ENCODE results near the gene PLA2G4F.

PLA2G4F gene

GRCh38 chr15:42171122-42171521 is 14.7 kb upstream of the PLA2G4F start:
- Histone ChIP-seq H3K9ac (ENCODE audit: low read length) (no peak overlapping the region), H3K4me2 (ENCODE audit: low read length, poor library complexity, severe bottlenecking) (no peak overlapping the region), H3K9me3 (ENCODE audit: control insufficient read depth, low read length) (no peaks in the 10 kb centered on the region), H3K27ac (ENCODE audit: low read length, poor library complexity, severe bottlenecking) (no peak overlapping the region), H3K18ac (ENCODE audit: low read depth in 1 of 2, low read length in 2 of 2) (no peak overlapping the region), H4K8ac (ENCODE audit: low read length) (no peak overlapping the region), H2BK5ac (ENCODE audit: low read depth, low read length, poor library complexity, severe bottlenecking) (no peak overlapping the region), H2BK12ac (ENCODE audit: low read length in 2 of 2) (no peak overlapping the region), H3K36me3 (ENCODE audit: control insufficient read depth in 1 of 2, insufficient read depth in 2 of 2, low read depth in 1 of 2, low read length in 2 of 2) (peaks cover 51 to 95% of the 10 kb centered on the region in 2 experiments), H3K4ac (ENCODE audit: low read depth in 1 of 2, low read length in 2 of 2) (no peak overlapping the region), H3K23ac (ENCODE audit: low read length in 2 of 2) (no peak overlapping the region), H3K27me3 (ENCODE audit: control insufficient read depth in 1 of 2, insufficient read depth in 1 of 2, low read length in 2 of 2) (no peaks in the 10 kb centered on the region), H2AFZ (ENCODE audit: low read depth, low read length) (no peak overlapping the region), H4K91ac (ENCODE audit: low read length) (no peak overlapping the region), H3K4me1 (ENCODE audit: control insufficient read depth, insufficient read depth, low read depth, low read length) (no peaks in the 10 kb centered on the region), H3K4me3 (ENCODE audit: insufficient read depth in 1 of 2, low read depth in 1 of 2, low read length in 2 of 2) (no peak overlapping the region), H3K14ac (ENCODE audit: low read length in 2 of 2) (no peak overlapping the region), H2AK5ac (ENCODE audit: low read length, severe bottlenecking) (no peak overlapping the region), H3K79me1 (replicated peaks; ENCODE audit: low read length, poor library complexity, severe bottlenecking) (peaks cover 4% of the 10 kb centered on the region), H2BK15ac (ENCODE audit: low read depth, poor library complexity, severe bottlenecking) (no peak overlapping the region), H2BK120ac (ENCODE audit: low read depth, low read length) (no peak overlapping the region)
- DNase-seq = no peak
- 95% methylated on average over 1 of the region's 1 CpG for WGBS

- Histone ChIP-seq H3K79me1 (replicated peaks; ENCODE audit: low read length, poor library complexity, severe bottlenecking) (peaks cover 2% of the 10 kb centered on the region), H3K4ac (ENCODE audit: low read depth in 1 of 2, low read length in 2 of 2) (no peak overlapping the region), H3K4me1 (ENCODE audit: control insufficient read depth, insufficient read depth, low read depth, low read length) (no peaks in the 10 kb centered on the region), H4K91ac (ENCODE audit: low read length) (no peak overlapping the region), H2BK15ac (ENCODE audit: low read depth, poor library complexity, severe bottlenecking) (no peak overlapping the region), H3K36me3 (ENCODE audit: control insufficient read depth in 1 of 2, insufficient read depth in 2 of 2, low read depth in 1 of 2, low read length in 2 of 2) (peaks cover 65 to 99% of the 10 kb centered on the region in 2 experiments), H4K8ac (ENCODE audit: low read length) (no peak overlapping the region), H3K23ac (ENCODE audit: low read length in 2 of 2) (no peak overlapping the region), H3K9ac (ENCODE audit: low read length) (no peak overlapping the region), H3K14ac (ENCODE audit: low read length in 2 of 2) (no peak overlapping the region), H2BK120ac (ENCODE audit: low read depth, low read length) (no peak overlapping the region), H3K27ac (ENCODE audit: low read length, poor library complexity, severe bottlenecking) (no peak overlapping the region), H3K27me3 (ENCODE audit: control insufficient read depth in 1 of 2, insufficient read depth in 1 of 2, low read length in 2 of 2) (no peaks in the 10 kb centered on the region), H3K9me3 (ENCODE audit: control insufficient read depth, low read length) (no peaks in the 10 kb centered on the region), H2BK5ac (ENCODE audit: low read depth, low read length, poor library complexity, severe bottlenecking) (no peak overlapping the region), H3K4me3 (ENCODE audit: insufficient read depth in 1 of 2, low read depth in 1 of 2, low read length in 2 of 2) (no peak overlapping the region), H2BK12ac (ENCODE audit: low read length in 2 of 2) (no peak overlapping the region), H2AK5ac (ENCODE audit: low read length, severe bottlenecking) (no peak overlapping the region), H3K18ac (ENCODE audit: low read depth in 1 of 2, low read length in 2 of 2) (no peak overlapping the region), H2AFZ (ENCODE audit: low read depth, low read length) (no peak overlapping the region), H3K4me2 (ENCODE audit: low read length, poor library complexity, severe bottlenecking) (no peak overlapping the region)
- 96% methylated on average over 13 of the region's 13 CpGs for WGBS
- DNase-seq = no peak
Measured at GRCh38 chr15:42166225-42166940, 9.9 kb upstream of the PLA2G4F start.

GRCh38 chr15:42165106-42165505 is 8.7 kb upstream of the PLA2G4F start:
- H3K14ac ChIP-seq (ENCODE audit: low read length in 2 of 2) = no peak overlapping the region
- peaks cover 71 to 100% of the 10 kb centered on the region in 2 experiments for H3K36me3 ChIP-seq (ENCODE audit: control insufficient read depth in 1 of 2, insufficient read depth in 2 of 2, low read depth in 1 of 2, low read length in 2 of 2)
- no peak for DNase-seq
- H3K79me1 ChIP-seq (replicated peaks; ENCODE audit: low read length, poor library complexity, severe bottlenecking) = peaks cover 2% of the 10 kb centered on the region
- no peak overlapping the region for H2AFZ ChIP-seq (ENCODE audit: low read depth, low read length)
- no peaks in the 10 kb centered on the region for H3K9me3 ChIP-seq (ENCODE audit: control insufficient read depth, low read length)
- H3K9ac ChIP-seq (ENCODE audit: low read length) = no peak overlapping the region
- no peak overlapping the region for H3K4me3 ChIP-seq (ENCODE audit: insufficient read depth in 1 of 2, low read depth in 1 of 2, low read length in 2 of 2)
- H2BK15ac ChIP-seq (ENCODE audit: low read depth, poor library complexity, severe bottlenecking) = no peak overlapping the region
- no peaks in the 10 kb centered on the region for H3K4me1 ChIP-seq (ENCODE audit: control insufficient read depth, insufficient read depth, low read depth, low read length)
- no peak overlapping the region for H4K8ac ChIP-seq (ENCODE audit: low read length)
- H2BK5ac ChIP-seq (ENCODE audit: low read depth, low read length, poor library complexity, severe bottlenecking) = no peak overlapping the region
- no peak overlapping the region for H3K4ac ChIP-seq (ENCODE audit: low read depth in 1 of 2, low read length in 2 of 2)
- no peaks in the 10 kb centered on the region for H3K27me3 ChIP-seq (ENCODE audit: control insufficient read depth in 1 of 2, insufficient read depth in 1 of 2, low read length in 2 of 2)
- H3K4me2 ChIP-seq (ENCODE audit: low read length, poor library complexity, severe bottlenecking) = no peak overlapping the region
- H2BK120ac ChIP-seq (ENCODE audit: low read depth, low read length) = no peak overlapping the region
- no peak overlapping the region for H3K27ac ChIP-seq (ENCODE audit: low read length, poor library complexity, severe bottlenecking)
- no peak overlapping the region for H2BK12ac ChIP-seq (ENCODE audit: low read length in 2 of 2)
- 75% methylated on average over 4 of the region's 6 CpGs for WGBS
- no peak overlapping the region for H2AK5ac ChIP-seq (ENCODE audit: low read length, severe bottlenecking)
- H3K18ac ChIP-seq (ENCODE audit: low read depth in 1 of 2, low read length in 2 of 2) = no peak overlapping the region
- H4K91ac ChIP-seq (ENCODE audit: low read length) = no peak overlapping the region
- H3K23ac ChIP-seq (ENCODE audit: low read length in 2 of 2) = no peak overlapping the region

GRCh38 chr15:42163947-42164550 is 7.6 kb upstream of the PLA2G4F start:
- no peak for DNase-seq
- Histone ChIP-seq H2BK12ac (ENCODE audit: low read length in 2 of 2) (no peak overlapping the region), H4K91ac (ENCODE audit: low read length) (no peak overlapping the region), H3K4me1 (ENCODE audit: control insufficient read depth, insufficient read depth, low read depth, low read length) (peaks cover 8% of the 10 kb centered on the region), H3K79me1 (replicated peaks; ENCODE audit: low read length, poor library complexity, severe bottlenecking) (no peaks in the 10 kb centered on the region), H3K18ac (ENCODE audit: low read depth in 1 of 2, low read length in 2 of 2) (no peak overlapping the region), H2BK15ac (ENCODE audit: low read depth, poor library complexity, severe bottlenecking) (no peak overlapping the region), H3K36me3 (ENCODE audit: control insufficient read depth in 1 of 2, insufficient read depth in 2 of 2, low read depth in 1 of 2, low read length in 2 of 2) (peaks cover 79 to 100% of the 10 kb centered on the region in 2 experiments), H4K8ac (ENCODE audit: low read length) (no peak overlapping the region), H3K14ac (ENCODE audit: low read length in 2 of 2) (no peak overlapping the region), H2AK5ac (ENCODE audit: low read length, severe bottlenecking) (no peak overlapping the region), H3K4me3 (ENCODE audit: insufficient read depth in 1 of 2, low read depth in 1 of 2, low read length in 2 of 2) (no peak overlapping the region), H2BK120ac (ENCODE audit: low read depth, low read length) (no peak overlapping the region), H3K27me3 (ENCODE audit: control insufficient read depth in 1 of 2, insufficient read depth in 1 of 2, low read length in 2 of 2) (no peaks in the 10 kb centered on the region), H3K9me3 (ENCODE audit: control insufficient read depth, low read length) (no peaks in the 10 kb centered on the region), H3K27ac (ENCODE audit: low read length, poor library complexity, severe bottlenecking) (no peak overlapping the region), H3K9ac (ENCODE audit: low read length) (no peak overlapping the region), H2BK5ac (ENCODE audit: low read depth, low read length, poor library complexity, severe bottlenecking) (no peak overlapping the region), H3K23ac (ENCODE audit: low read length in 2 of 2) (no peak overlapping the region), H2AFZ (ENCODE audit: low read depth, low read length) (no peak overlapping the region), H3K4me2 (ENCODE audit: low read length, poor library complexity, severe bottlenecking) (no peak overlapping the region), H3K4ac (ENCODE audit: low read depth in 1 of 2, low read length in 2 of 2) (no peak overlapping the region)
- WGBS = 97% methylated on average over 4 of the region's 4 CpGs
